WTC11 (cell line): ENCODE results near the gene ACACA.

ENCODE experiments used
- JUN ChIP-seq: sonication (generic); formaldehyde crosslinking; IDR thresholded peaks from 2 replicates; pipeline ENCODE4 v1.8.0; 2023; ENCODE audit warnings: mild to moderate bottlenecking, missing genetic modification reagents
- NR1H2 ChIP-seq: sonication (generic); formaldehyde crosslinking; IDR thresholded peaks from 2 replicates; pipeline ENCODE4 v1.9.0; 2021; ENCODE audit warnings: mild to moderate bottlenecking, moderate library complexity, missing genetic modification reagents
- NR2C2 ChIP-seq: sonication (generic); formaldehyde crosslinking; IDR thresholded peaks from 2 replicates; pipeline ENCODE4 v1.8.0; 2022; ENCODE audit warnings: mild to moderate bottlenecking, missing genetic modification reagents
- TEAD4 ChIP-seq: sonication (generic); formaldehyde crosslinking; IDR thresholded peaks from 2 replicates; pipeline ENCODE4 v1.8.0; 2022; ENCODE audit warnings: mild to moderate bottlenecking, missing genetic modification reagents
- ZNF396 ChIP-seq: fragments of 250-450 bp; sonication (Bioruptor Pico); IDR thresholded peaks from 2 replicates; pipeline ENCODE4 v1.8.0; 2021; ENCODE audit warnings: mild to moderate bottlenecking, moderate library complexity, borderline replicate concordance
- TF ChIP-seq, protein P1 (sequence below): fragments of 250-450 bp; sonication (Bioruptor Pico); IDR thresholded peaks from 2 replicates; pipeline ENCODE4 v1.9.0; 2021; ENCODE audit warnings: mild to moderate bottlenecking
- TF ChIP-seq, protein P2 (sequence below): fragments of 200-600 bp; IDR thresholded peaks from 2 replicates; pipeline ENCODE4 v1.8.0; 2022; ENCODE audit warnings: antibody characterized with exemption
- TF ChIP-seq, protein P3 (sequence below): sonication (generic); formaldehyde crosslinking; IDR thresholded peaks from 2 replicates; pipeline ENCODE4 v1.8.0; 2023; ENCODE audit warnings: missing genetic modification reagents, mild to moderate bottlenecking, borderline replicate concordance
- TF ChIP-seq, protein P4 (sequence below): sonication (generic); formaldehyde crosslinking; IDR thresholded peaks from 2 replicates; pipeline ENCODE4 v1.8.0; 2022; ENCODE audit warnings: mild to moderate bottlenecking, missing genetic modification reagents
- TF ChIP-seq, protein P5 (sequence below): sonication (generic); formaldehyde crosslinking; IDR thresholded peaks from 2 replicates; pipeline ENCODE4 v1.8.1; 2023; ENCODE audit warnings: mild to moderate bottlenecking, moderate library complexity, missing genetic modification reagents

DNA sequence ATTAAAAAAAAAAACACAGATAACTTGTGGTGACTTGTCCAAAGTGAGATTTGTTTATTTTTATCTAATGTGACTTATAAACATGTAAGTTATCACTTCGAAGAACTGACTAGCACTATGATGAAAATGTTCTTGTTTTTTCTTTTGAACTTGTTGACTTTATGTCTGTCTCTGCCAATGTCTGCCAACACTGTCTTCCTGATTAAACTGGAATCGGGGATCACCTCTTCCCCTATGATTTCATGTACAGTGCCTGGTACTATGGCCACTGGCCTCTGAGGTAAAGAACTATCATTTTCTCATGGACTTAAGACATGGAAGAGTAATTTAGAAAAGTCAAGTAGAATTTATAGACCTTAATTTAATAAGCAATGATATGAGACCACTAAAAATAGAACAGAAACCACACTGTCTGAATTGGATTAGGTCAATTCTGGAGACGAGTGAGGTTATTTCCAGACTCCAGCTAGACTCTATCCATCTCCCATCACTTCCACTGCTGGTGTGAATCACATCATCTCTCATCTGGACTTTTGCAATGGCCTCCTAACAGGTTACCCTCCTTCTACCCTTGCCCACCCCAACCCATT lies 22.0 kb downstream of the ACACA start:
- TF ChIP-seq, protein P1, sequence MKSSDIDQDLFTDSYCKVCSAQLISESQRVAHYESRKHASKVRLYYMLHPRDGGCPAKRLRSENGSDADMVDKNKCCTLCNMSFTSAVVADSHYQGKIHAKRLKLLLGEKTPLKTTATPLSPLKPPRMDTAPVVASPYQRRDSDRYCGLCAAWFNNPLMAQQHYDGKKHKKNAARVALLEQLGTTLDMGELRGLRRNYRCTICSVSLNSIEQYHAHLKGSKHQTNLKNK (CRISPR knock-in tag) = no peak
- TF ChIP-seq, protein P2, sequence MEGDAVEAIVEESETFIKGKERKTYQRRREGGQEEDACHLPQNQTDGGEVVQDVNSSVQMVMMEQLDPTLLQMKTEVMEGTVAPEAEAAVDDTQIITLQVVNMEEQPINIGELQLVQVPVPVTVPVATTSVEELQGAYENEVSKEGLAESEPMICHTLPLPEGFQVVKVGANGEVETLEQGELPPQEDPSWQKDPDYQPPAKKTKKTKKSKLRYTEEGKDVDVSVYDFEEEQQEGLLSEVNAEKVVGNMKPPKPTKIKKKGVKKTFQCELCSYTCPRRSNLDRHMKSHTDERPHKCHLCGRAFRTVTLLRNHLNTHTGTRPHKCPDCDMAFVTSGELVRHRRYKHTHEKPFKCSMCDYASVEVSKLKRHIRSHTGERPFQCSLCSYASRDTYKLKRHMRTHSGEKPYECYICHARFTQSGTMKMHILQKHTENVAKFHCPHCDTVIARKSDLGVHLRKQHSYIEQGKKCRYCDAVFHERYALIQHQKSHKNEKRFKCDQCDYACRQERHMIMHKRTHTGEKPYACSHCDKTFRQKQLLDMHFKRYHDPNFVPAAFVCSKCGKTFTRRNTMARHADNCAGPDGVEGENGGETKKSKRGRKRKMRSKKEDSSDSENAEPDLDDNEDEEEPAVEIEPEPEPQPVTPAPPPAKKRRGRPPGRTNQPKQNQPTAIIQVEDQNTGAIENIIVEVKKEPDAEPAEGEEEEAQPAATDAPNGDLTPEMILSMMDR = no peak
- no peak for TF ChIP-seq NR1H2 (CRISPR knock-in tag)
- TF ChIP-seq, protein P3, sequence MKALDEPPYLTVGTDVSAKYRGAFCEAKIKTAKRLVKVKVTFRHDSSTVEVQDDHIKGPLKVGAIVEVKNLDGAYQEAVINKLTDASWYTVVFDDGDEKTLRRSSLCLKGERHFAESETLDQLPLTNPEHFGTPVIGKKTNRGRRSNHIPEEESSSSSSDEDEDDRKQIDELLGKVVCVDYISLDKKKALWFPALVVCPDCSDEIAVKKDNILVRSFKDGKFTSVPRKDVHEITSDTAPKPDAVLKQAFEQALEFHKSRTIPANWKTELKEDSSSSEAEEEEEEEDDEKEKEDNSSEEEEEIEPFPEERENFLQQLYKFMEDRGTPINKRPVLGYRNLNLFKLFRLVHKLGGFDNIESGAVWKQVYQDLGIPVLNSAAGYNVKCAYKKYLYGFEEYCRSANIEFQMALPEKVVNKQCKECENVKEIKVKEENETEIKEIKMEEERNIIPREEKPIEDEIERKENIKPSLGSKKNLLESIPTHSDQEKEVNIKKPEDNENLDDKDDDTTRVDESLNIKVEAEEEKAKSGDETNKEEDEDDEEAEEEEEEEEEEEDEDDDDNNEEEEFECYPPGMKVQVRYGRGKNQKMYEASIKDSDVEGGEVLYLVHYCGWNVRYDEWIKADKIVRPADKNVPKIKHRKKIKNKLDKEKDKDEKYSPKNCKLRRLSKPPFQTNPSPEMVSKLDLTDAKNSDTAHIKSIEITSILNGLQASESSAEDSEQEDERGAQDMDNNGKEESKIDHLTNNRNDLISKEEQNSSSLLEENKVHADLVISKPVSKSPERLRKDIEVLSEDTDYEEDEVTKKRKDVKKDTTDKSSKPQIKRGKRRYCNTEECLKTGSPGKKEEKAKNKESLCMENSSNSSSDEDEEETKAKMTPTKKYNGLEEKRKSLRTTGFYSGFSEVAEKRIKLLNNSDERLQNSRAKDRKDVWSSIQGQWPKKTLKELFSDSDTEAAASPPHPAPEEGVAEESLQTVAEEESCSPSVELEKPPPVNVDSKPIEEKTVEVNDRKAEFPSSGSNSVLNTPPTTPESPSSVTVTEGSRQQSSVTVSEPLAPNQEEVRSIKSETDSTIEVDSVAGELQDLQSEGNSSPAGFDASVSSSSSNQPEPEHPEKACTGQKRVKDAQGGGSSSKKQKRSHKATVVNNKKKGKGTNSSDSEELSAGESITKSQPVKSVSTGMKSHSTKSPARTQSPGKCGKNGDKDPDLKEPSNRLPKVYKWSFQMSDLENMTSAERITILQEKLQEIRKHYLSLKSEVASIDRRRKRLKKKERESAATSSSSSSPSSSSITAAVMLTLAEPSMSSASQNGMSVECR (CRISPR knock-in tag) = no peak
- no peak for TF ChIP-seq ZNF396 (CRISPR knock-in tag)
- TF ChIP-seq JUN = no peak
- TF ChIP-seq, protein P4, sequence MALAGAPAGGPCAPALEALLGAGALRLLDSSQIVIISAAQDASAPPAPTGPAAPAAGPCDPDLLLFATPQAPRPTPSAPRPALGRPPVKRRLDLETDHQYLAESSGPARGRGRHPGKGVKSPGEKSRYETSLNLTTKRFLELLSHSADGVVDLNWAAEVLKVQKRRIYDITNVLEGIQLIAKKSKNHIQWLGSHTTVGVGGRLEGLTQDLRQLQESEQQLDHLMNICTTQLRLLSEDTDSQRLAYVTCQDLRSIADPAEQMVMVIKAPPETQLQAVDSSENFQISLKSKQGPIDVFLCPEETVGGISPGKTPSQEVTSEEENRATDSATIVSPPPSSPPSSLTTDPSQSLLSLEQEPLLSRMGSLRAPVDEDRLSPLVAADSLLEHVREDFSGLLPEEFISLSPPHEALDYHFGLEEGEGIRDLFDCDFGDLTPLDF = no peak
- TF ChIP-seq TEAD4 (CRISPR knock-in tag) = no peak
- TF ChIP-seq NR2C2 (CRISPR knock-in tag) = no peak
- TF ChIP-seq, protein P5, sequence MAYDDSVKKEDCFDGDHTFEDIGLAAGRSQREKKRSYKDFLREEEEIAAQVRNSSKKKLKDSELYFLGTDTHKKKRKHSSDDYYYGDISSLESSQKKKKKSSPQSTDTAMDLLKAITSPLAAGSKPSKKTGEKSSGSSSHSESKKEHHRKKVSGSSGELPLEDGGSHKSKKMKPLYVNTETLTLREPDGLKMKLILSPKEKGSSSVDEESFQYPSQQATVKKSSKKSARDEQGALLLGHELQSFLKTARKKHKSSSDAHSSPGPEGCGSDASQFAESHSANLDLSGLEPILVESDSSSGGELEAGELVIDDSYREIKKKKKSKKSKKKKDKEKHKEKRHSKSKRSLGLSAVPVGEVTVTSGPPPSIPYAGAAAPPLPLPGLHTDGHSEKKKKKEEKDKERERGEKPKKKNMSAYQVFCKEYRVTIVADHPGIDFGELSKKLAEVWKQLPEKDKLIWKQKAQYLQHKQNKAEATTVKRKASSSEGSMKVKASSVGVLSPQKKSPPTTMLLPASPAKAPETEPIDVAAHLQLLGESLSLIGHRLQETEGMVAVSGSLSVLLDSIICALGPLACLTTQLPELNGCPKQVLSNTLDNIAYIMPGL (CRISPR knock-in tag) = no peak
